H1 (cell line): ENCODE measurements around the gene HAO1. TPM values are rescaled to one million over a fixed set of nuclear protein-coding genes. Genes with fewer than 3 reads are reported as not detected.

Experiments
- CTCF ChIA-PET: fragments of 300-600 bp; sonication (Branson Sonifier 250); formaldehyde crosslinking; loops from one replicate; lab custom pipeline; 2021; ENCODE audit not compliant: partially characterized antibody; lab: Charles Lee
- POLR2A ChIA-PET: fragments of 300-600 bp; sonication (Branson Sonifier 250); formaldehyde crosslinking; loops from one replicate; lab custom pipeline; 2021; ENCODE audit warnings: inconsistent platforms; ENCODE audit not compliant: partially characterized antibody; lab: Charles Lee
- DNase-seq, 2 experiments: peaks; one replicate each; pipeline versions ENCODE4 v3.0.0 to v3.0.0-alpha.2; 2010 to 2022; ENCODE audit warnings: low spot score in 2 of 2, low read depth in 1 of 2, mixed read lengths in 1 of 2
- FAIRE-seq: peaks from 2 replicates; lab custom pipeline; 2011; peaks lifted over from hg19 to GRCh38; lab: Jason Lieb, UNC
- H2AFZ ChIP-seq: 2 replicates; pipeline ENCODE4 v1.8.1; 2012; ENCODE audit warnings: low read length, inconsistent platforms
- H2AK5ac ChIP-seq: 2 replicates; pipeline ENCODE4 v1.6.1; 2013; ENCODE audit warnings: low read depth, low read length
- H2BK120ac ChIP-seq: replicated peaks from 2 replicates; pipeline ENCODE3; 2013; ENCODE audit warnings: low read depth, low read length, inconsistent platforms
- H2BK12ac ChIP-seq: 2 replicates; pipeline ENCODE4 v1.6.1; 2013; ENCODE audit warnings: low read depth, low read length
- H2BK15ac ChIP-seq: 2 replicates; pipeline ENCODE4 v1.6.1; 2013; ENCODE audit warnings: low read length
- H2BK20ac ChIP-seq: 2 replicates; pipeline ENCODE4 v1.6.1; 2013; ENCODE audit warnings: low read length
- H2BK5ac ChIP-seq: 2 replicates; pipeline ENCODE4 v1.6.1; 2013; ENCODE audit warnings: low read depth, low read length
- H3K14ac ChIP-seq: 2 replicates; pipeline ENCODE4 v1.6.1; 2013; ENCODE audit warnings: inconsistent platforms; ENCODE audit not compliant: insufficient read length
- H3K18ac ChIP-seq: 2 replicates; pipeline ENCODE4 v1.6.1; 2013; ENCODE audit warnings: low read length; ENCODE audit errors: extremely low read depth
- H3K23ac ChIP-seq: 2 replicates; pipeline ENCODE4 v1.6.1; 2013; ENCODE audit warnings: inconsistent platforms; ENCODE audit not compliant: insufficient read length
- H3K23me2 ChIP-seq: 2 replicates; pipeline ENCODE4 v1.6.1; 2013; ENCODE audit warnings: low read depth, low read length
- H3K27ac ChIP-seq: 2 replicates; pipeline ENCODE4 v1.6.1; 2011; ENCODE audit warnings: low read depth, low read length, inconsistent platforms
- H3K27me3 ChIP-seq, 4 experiments: replicated peaks in 1 of 4; 1 replicate in 1 of 4; 2 replicates in 3 of 4; pipeline versions ENCODE4 v1.6.1 to v1.8.1; 2011 to 2013; ENCODE audit warnings: low read length in 3 of 4, mild to moderate bottlenecking in 3 of 4, inconsistent platforms in 2 of 4, mixed read lengths in 2 of 4, moderate library complexity in 1 of 4; ENCODE audit not compliant: control insufficient read depth in 3 of 4, insufficient read depth in 3 of 4; ENCODE audit errors: extremely low read depth in 1 of 4
- H3K36me3 ChIP-seq, 4 experiments: 2 replicates each; pipeline versions ENCODE4 v1.6.1 to v1.8.1; 2011 to 2013; ENCODE audit warnings: mild to moderate bottlenecking in 4 of 4, low read length in 3 of 4, moderate library complexity in 2 of 4, control low read depth in 1 of 4, inconsistent platforms in 1 of 4; ENCODE audit not compliant: insufficient read depth in 4 of 4, control insufficient read depth in 2 of 4
- H3K4ac ChIP-seq: replicated peaks from 2 replicates; pipeline ENCODE3; 2013; ENCODE audit warnings: low read length, low read depth, mixed read lengths, inconsistent platforms; ENCODE audit not compliant: insufficient read length
- H3K4me1 ChIP-seq, 4 experiments: replicated peaks in 1 of 4; 1 replicate in 1 of 4; 2 replicates in 3 of 4; pipeline versions ENCODE4 v1.6.1 to v1.8.1; 2011 to 2013; ENCODE audit warnings: low read length in 3 of 4, inconsistent platforms in 2 of 4, mixed read lengths in 1 of 4; ENCODE audit not compliant: insufficient read depth in 4 of 4, control insufficient read depth in 3 of 4
- H3K4me2 ChIP-seq, 2 experiments: 2 replicates each; pipeline versions ENCODE4 v1.6.1 to v1.8.1; 2011 to 2013; ENCODE audit warnings: low read depth in 2 of 2, low read length in 2 of 2, control low read depth in 1 of 2, inconsistent platforms in 1 of 2, mild to moderate bottlenecking in 1 of 2; ENCODE audit not compliant: insufficient read depth in 1 of 2
- H3K4me3 ChIP-seq, 4 experiments: fragments of 200-600, 300-600 bp in 1 of 4; sonication (generic), shearing (Covaris generic), sonication (Bioruptor Twin) in 1 of 4; 2 replicates each; pipeline versions ENCODE4 v1.5.1 to v1.8.1; 2011 to 2016; ENCODE audit warnings: low read length in 4 of 4, low read depth in 3 of 4, control low read depth in 2 of 4, inconsistent platforms in 2 of 4, mild to moderate bottlenecking in 2 of 4, mixed read lengths in 1 of 4, moderate library complexity in 1 of 4; ENCODE audit not compliant: insufficient read depth in 2 of 4; ENCODE audit errors: extremely low read depth in 1 of 4
- H3K56ac ChIP-seq: replicated peaks from 2 replicates; pipeline ENCODE3; 2013; ENCODE audit warnings: low read depth, mild to moderate bottlenecking, mixed read lengths, low read length, inconsistent platforms; ENCODE audit not compliant: insufficient read length
- H3K79me1 ChIP-seq: 2 replicates; pipeline ENCODE4 v1.6.1; 2013; ENCODE audit warnings: low read depth, low read length, control low read depth
- H3K79me2 ChIP-seq, 2 experiments: 2 replicates each; pipeline versions ENCODE4 v1.6.1 to v1.8.1; 2012 to 2013; ENCODE audit warnings: low read length in 2 of 2, mild to moderate bottlenecking in 2 of 2, inconsistent platforms in 1 of 2; ENCODE audit not compliant: insufficient read depth in 2 of 2, control insufficient read depth in 1 of 2
- H3K9ac ChIP-seq, 4 experiments: replicated peaks in 1 of 4; 1 replicate in 1 of 4; 2 replicates in 3 of 4; pipeline versions ENCODE4 v1.6.1 to v1.8.1; 2011 to 2013; ENCODE audit warnings: low read depth in 3 of 4, low read length in 3 of 4, control low read depth in 2 of 4, mild to moderate bottlenecking in 2 of 4, moderate library complexity in 2 of 4, inconsistent platforms in 1 of 4; ENCODE audit errors: extremely low read depth in 1 of 4
- H3K9me3 ChIP-seq, 2 experiments: 2 replicates each; pipeline versions ENCODE4 v1.6.1 to v1.8.1; 2012 to 2013; ENCODE audit warnings: mild to moderate bottlenecking in 2 of 2, moderate library complexity in 2 of 2, control low read depth in 1 of 2, inconsistent platforms in 1 of 2, low read depth in 1 of 2, low read length in 1 of 2, mixed read lengths in 1 of 2; ENCODE audit not compliant: insufficient read depth in 2 of 2
- H4K20me1 ChIP-seq, 2 experiments: replicated peaks in 1 of 2; 2 replicates each; pipeline versions ENCODE3 to v1.8.1; 2011 to 2013; ENCODE audit warnings: inconsistent platforms in 2 of 2, low read length in 2 of 2, mild to moderate bottlenecking in 1 of 2; ENCODE audit not compliant: insufficient read depth in 2 of 2, control insufficient read depth in 1 of 2
- H4K5ac ChIP-seq: 2 replicates; pipeline ENCODE4 v1.6.1; 2013; ENCODE audit warnings: low read length, low read depth, mixed read lengths, inconsistent platforms; ENCODE audit not compliant: insufficient read length
- H4K8ac ChIP-seq: 2 replicates; pipeline ENCODE4 v1.8.0; 2013; ENCODE audit warnings: mild to moderate bottlenecking, moderate library complexity, low read length, inconsistent platforms; ENCODE audit not compliant: insufficient read depth; ENCODE audit errors: extremely low read depth
- H4K91ac ChIP-seq: replicated peaks from 2 replicates; pipeline ENCODE3; 2013; ENCODE audit warnings: low read length, mixed read lengths, inconsistent platforms; ENCODE audit not compliant: insufficient read length
- BACH1 ChIP-seq: IDR thresholded peaks from 2 replicates; pipeline ENCODE4 v1.6.1; 2012; ENCODE audit warnings: low read length, improper control_type of control experiment
- CEBPB ChIP-seq: IDR thresholded peaks from 2 replicates; pipeline ENCODE4 v1.6.1; 2012; ENCODE audit warnings: low read depth, low read length
- EZH2 ChIP-seq: fragments of 200-600 bp; sonication (generic); IDR thresholded peaks from 2 replicates; pipeline ENCODE4 v1.7.1; 2012; ENCODE audit warnings: low read depth, mild to moderate bottlenecking, moderate library complexity, low read length, inconsistent platforms; ENCODE audit not compliant: severe bottlenecking
- FOSL1 ChIP-seq: IDR thresholded peaks from 2 replicates; pipeline ENCODE4 v1.6.1; 2011; ENCODE audit warnings: mild to moderate bottlenecking, low read depth, low read length, moderate library complexity; ENCODE audit not compliant: insufficient read depth
- GABPA ChIP-seq: IDR thresholded peaks from 2 replicates; pipeline ENCODE4 v1.6.1; 2011; ENCODE audit warnings: mild to moderate bottlenecking, low read length, moderate library complexity, borderline replicate concordance; ENCODE audit not compliant: insufficient read depth
- NRF1 ChIP-seq: IDR thresholded peaks from 2 replicates; pipeline ENCODE4 v1.6.1; 2011; ENCODE audit warnings: mild to moderate bottlenecking, low read depth, low read length, improper control_type of control experiment
- POU5F1 ChIP-seq: IDR thresholded peaks from 2 replicates; pipeline ENCODE4 v1.6.1; 2011; ENCODE audit warnings: low read depth, mild to moderate bottlenecking, low read length, moderate library complexity
- SIRT6 ChIP-seq: IDR thresholded peaks from one replicate; pipeline ENCODE4 v1.7.1; 2012; ENCODE audit warnings: low read length, inconsistent platforms
- TAF1 ChIP-seq: IDR thresholded peaks from 2 replicates; pipeline ENCODE4 v1.6.1; 2011; ENCODE audit warnings: mild to moderate bottlenecking, low read depth, low read length
- WGBS, 2 experiments: shearing (Covaris generic) in 1 of 2; methylation state at CpG; one replicate each; pipeline versions ENCODE4 v1.1.6 to v1.1.7; 2013 to 2015; ENCODE audit warnings: low lambda C conversion rate in 2 of 2, mixed read lengths in 2 of 2, inconsistent platforms in 1 of 2, low coverage in 1 of 2, missing lambda C conversion rate in 1 of 2; ENCODE audit not compliant: insufficient replicate concordance in 2 of 2, insufficient coverage in 1 of 2, insufficient read length in 1 of 2; ENCODE audit errors: extremely low coverage in 1 of 2, missing lambda C conversion rate in 1 of 2; 5-methylcytosine and 5-hydroxymethylcytosine counted together
- polyA plus RNA-seq, 7 experiments: library from polyadenylated mRNA; depleted of rRNA in 3 of 7; stranded (reverse) in 5 of 7; unstranded in 2 of 7; fragments of >200 nt in 5 of 7; fragments of 200-250 nt in 2 of 7; gene quantifications; 1 replicate in 5 of 7; 2 replicates in 1 of 7; 4 replicates in 1 of 7; pipeline versions ENCODE4 v1.2.1 to v1.2.3, GENCODE V29; 2011 to 2013; ENCODE audit warnings: missing spikeins in 2 of 7, mixed read lengths in 2 of 7
- total RNA-seq: library from RNA; stranded (reverse); fragmentation: NEBNext Ultra II Directional; extraction: Animal tissue kit (Norgen Biotek cat#: 25700); gene quantifications from 2 replicates; pipeline ENCODE4 v1.2.1, GENCODE V29; 2021
- TF ChIP-seq, protein P1 (sequence below), 3 experiments: IDR thresholded peaks; 1 replicate in 2 of 3; 2 replicates in 1 of 3; pipeline versions ENCODE4 v1.5.1 to v1.6.1; 2011; ENCODE audit warnings: low read length in 3 of 3, mild to moderate bottlenecking in 3 of 3, inconsistent platforms in 2 of 3, low read depth in 1 of 3, moderate library complexity in 1 of 3; ENCODE audit not compliant: insufficient read depth in 1 of 3; ENCODE audit errors: control extremely low read depth in 1 of 3

The HAO1 gene
- total and polyA plus RNA-seq, 2 of the 8 experiments (the other 6 are each of a cell fraction or from before 2014, with no cell fraction given) = not detected

- Histone ChIP-seq H4K5ac (no peak overlapping the region), H3K79me2 (no peaks in the 10 kb centered on the region), H2BK12ac (no peak overlapping the region), H2AFZ (peak overlapping the region; percentile 16; the same call in 1 of the 2 replicates), H3K27me3 (no peaks in the 10 kb centered on the region), H3K9me3 (no peaks in the 10 kb centered on the region), H4K20me1 (no peaks in the 10 kb centered on the region), H2BK120ac (no peak overlapping the region), H3K23ac (no peak overlapping the region), H4K8ac (no peak overlapping the region), H3K4ac (no peak overlapping the region), H3K56ac (no peak overlapping the region), H3K18ac (no peak overlapping the region), H3K36me3 (no peaks in the 10 kb centered on the region), H3K27ac (no peak overlapping the region), H3K4me3 (no peak overlapping the region), H2BK15ac (no peak overlapping the region), H2BK20ac (no peak overlapping the region), H3K4me2 (no peak overlapping the region), H3K23me2 (no peaks in the 10 kb centered on the region), H2BK5ac (no peak overlapping the region), H2AK5ac (no peak overlapping the region), H4K91ac (no peak overlapping the region), H3K79me1 (no peaks in the 10 kb centered on the region), H3K4me1 (no peaks in the 10 kb centered on the region), H3K14ac (no peak overlapping the region), H3K9ac (no peak overlapping the region)
- DNase-seq (no peak), FAIRE-seq (no peak)
- CTCF ChIA-PET = interaction anchor here (0.5 kb wide), 1 partner anchor 1232 kb away, joined by 3 read pairs; no protein-coding TSS in a partner anchor
- WGBS, 2 experiments = 92% methylated on average over 10 of the region's 10 CpGs; no CpG with 5 or more reads in 1 of the 2 experiments
- POLR2A ChIA-PET = no interaction called here
- TF ChIP-seq BACH1 (no peak), TAF1 (no peak), SIRT6 (no peak), CEBPB (no peak), FOSL1 (no peak), GABPA (no peak), POU5F1 (no peak), NRF1 (no peak), EZH2 (no peak)
- TF ChIP-seq, protein P1, sequence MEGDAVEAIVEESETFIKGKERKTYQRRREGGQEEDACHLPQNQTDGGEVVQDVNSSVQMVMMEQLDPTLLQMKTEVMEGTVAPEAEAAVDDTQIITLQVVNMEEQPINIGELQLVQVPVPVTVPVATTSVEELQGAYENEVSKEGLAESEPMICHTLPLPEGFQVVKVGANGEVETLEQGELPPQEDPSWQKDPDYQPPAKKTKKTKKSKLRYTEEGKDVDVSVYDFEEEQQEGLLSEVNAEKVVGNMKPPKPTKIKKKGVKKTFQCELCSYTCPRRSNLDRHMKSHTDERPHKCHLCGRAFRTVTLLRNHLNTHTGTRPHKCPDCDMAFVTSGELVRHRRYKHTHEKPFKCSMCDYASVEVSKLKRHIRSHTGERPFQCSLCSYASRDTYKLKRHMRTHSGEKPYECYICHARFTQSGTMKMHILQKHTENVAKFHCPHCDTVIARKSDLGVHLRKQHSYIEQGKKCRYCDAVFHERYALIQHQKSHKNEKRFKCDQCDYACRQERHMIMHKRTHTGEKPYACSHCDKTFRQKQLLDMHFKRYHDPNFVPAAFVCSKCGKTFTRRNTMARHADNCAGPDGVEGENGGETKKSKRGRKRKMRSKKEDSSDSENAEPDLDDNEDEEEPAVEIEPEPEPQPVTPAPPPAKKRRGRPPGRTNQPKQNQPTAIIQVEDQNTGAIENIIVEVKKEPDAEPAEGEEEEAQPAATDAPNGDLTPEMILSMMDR (IDR thresholded peaks at IDR 0.05; ENCODE audit: control extremely low read depth in 1 of 3, insufficient read depth in 1 of 3, low read depth in 1 of 3, low read length in 3 of 3) = no peak
Measured at GRCh38 chr20:7911586-7912330, 28.5 kb downstream of the HAO1 start.
